Spleen (tissue), 11 donors: ENCODE measurements around the gene PCED1A. TPM values are rescaled to one million over a fixed set of nuclear protein-coding genes. Genes with fewer than 3 reads are reported as not detected.

Source experiments
- DNase-seq: peaks from one replicate; pipeline ENCODE4 v3.0.0-alpha.2; 2020
- H3K27ac ChIP-seq, 8 donors: fragments of 200-600 bp; sonication (generic) in 7 of 8; 1 replicate in 4 of 8; 2 replicates in 4 of 8; pipeline versions ENCODE4 v1.5.0 to v1.8.0; 2016 to 2021; ENCODE audit warnings: inconsistent platforms in 4 of 8, mild to moderate bottlenecking in 4 of 8, moderate library complexity in 1 of 8
- H3K27me3 ChIP-seq, 7 donors: fragments of 200-600 bp; sonication (generic) in 6 of 7; replicated peaks in 1 of 7; 1 replicate in 4 of 7; 2 replicates in 3 of 7; pipeline versions ENCODE4 v1.5.0 to v1.8.0; 2016 to 2021; ENCODE audit warnings: inconsistent platforms in 3 of 7, mild to moderate bottlenecking in 1 of 7
- H3K36me3 ChIP-seq, 6 donors: fragments of 200-600 bp; sonication (generic) in 5 of 6; 1 replicate in 4 of 6; 2 replicates in 2 of 6; pipeline versions ENCODE4 v1.5.0 to v1.8.0; 2016 to 2021; ENCODE audit warnings: inconsistent platforms in 2 of 6
- H3K4me1 ChIP-seq, 6 donors: fragments of 200-600 bp; sonication (generic) in 5 of 6; 1 replicate in 3 of 6; 2 replicates in 3 of 6; pipeline versions ENCODE4 v1.5.0 to v1.8.0; 2016 to 2021; ENCODE audit warnings: inconsistent platforms in 3 of 6
- H3K4me3 ChIP-seq, 8 donors: fragments of 200-600 bp; sonication (generic) in 7 of 8; 1 replicate in 4 of 8; 2 replicates in 4 of 8; pipeline versions ENCODE4 v1.5.0 to v1.8.0; 2016 to 2021; ENCODE audit warnings: inconsistent platforms in 4 of 8, mild to moderate bottlenecking in 4 of 8, moderate library complexity in 2 of 8
- H3K9me3 ChIP-seq, 8 donors: fragments of 200-600 bp; sonication (generic) in 7 of 8; 1 replicate in 4 of 8; 2 replicates in 4 of 8; pipeline versions ENCODE4 v1.5.0 to v1.8.0; 2016 to 2021; ENCODE audit warnings: inconsistent platforms in 4 of 8
- POLR2A ChIP-seq, 3 donors: fragments of 450-650 bp; IDR thresholded peaks; one replicate each; pipeline ENCODE4 v1.5.1; 2017; ENCODE audit warnings: antibody characterized with exemption in 3 of 3, mild to moderate bottlenecking in 1 of 3
- POLR2AphosphoS5 ChIP-seq, 3 donors: sonication (generic); formaldehyde crosslinking; IDR thresholded peaks; one replicate each; pipeline ENCODE4 v1.5.1; 2017; ENCODE audit warnings: antibody characterized with exemption in 3 of 3
- WGBS, 5 donors: extraction: QIAGEN DNeasy Blood & Tissue Kit in 3 of 5; methylation state at CpG; one replicate each; pipeline versions ENCODE4 v1.1.5 to v1.1.7; 2013 to 2018; 5-methylcytosine and 5-hydroxymethylcytosine counted together
- intact Hi-C: fragments of 100-400 bp; cut with DNase I; formaldehyde crosslinking; loops from one replicate; pipeline ENCODE4 v1.15.0; 2023; ENCODE audit warnings: low total_unique reads
- polyA plus RNA-seq, 3 donors: library from polyadenylated mRNA; stranded (reverse); fragments of 200-250 nt; gene quantifications; one replicate each; pipeline ENCODE4 v1.2.1, GENCODE V29; 2013
- total RNA-seq, 7 donors: library from RNA; depleted of rRNA in 3 of 7; stranded (reverse); fragments of >200 nt in 3 of 7; fragmentation: NEBNext Ultra II Directional in 4 of 7; extraction: Animal tissue kit (Norgen Biotek cat#: 25700) in 4 of 7; gene quantifications; one replicate each; pipeline versions ENCODE4 v1.1.0 to v1.2.1, GENCODE V29; 2016 to 2021
- TF ChIP-seq, protein P1 (sequence below), 11 experiments: fragments of 200-600 bp in 7 of 11; fragments of 450-650 bp in 4 of 11; sonication (generic) in 4 of 11; IDR thresholded peaks in 8 of 11; conservative IDR thresholded peaks in 3 of 11; 1 replicate in 7 of 11; 2 replicates in 4 of 11; pipeline versions ENCODE4 v1.4.0 to v1.8.0; 2016 to 2021; ENCODE audit warnings: antibody characterized with exemption in 11 of 11, inconsistent platforms in 4 of 11, mild to moderate bottlenecking in 1 of 11
- donor health status: healthy with polysubstance abuse.
- donor health status: DM: no; HTN: no; CAD: no; lungs with moderate emphysema.
- donor health status: DM: no; HTN: no; CAD: no.
- donor health status: Bipolar disorder and iron deficiency.
- donor health status: healthy.
- donor health status: DM: no; HTN: no; CAD: no.
- donor health status: DM: yes; HTN: yes; CAD: no.

PCED1A gene
- total and polyA plus RNA-seq, 10 donors: 38.2 to 165 (median 56.9) TPM

GRCh38 chr20:2794866-2795447 lies 45.5 kb downstream of the PCED1A start:
- H3K27me3 ChIP-seq: peaks cover 0 to 77% (median 17%) of the 10 kb centered on the region in 7 donors
- WGBS, 5 donors: 77 to 86% (median 83%) methylated on average over 10 to 11 of the region's 11 CpGs

GRCh38 chr20:2794202-2794748 lies 46.2 kb downstream of the PCED1A start:
- Histone ChIP-seq H3K4me1 (peaks cover 0 to 6% (median 2%) of the 10 kb centered on the region in 6 donors), H3K36me3 (no peaks in the 10 kb centered on the region), H3K9me3 (no peaks in the 10 kb centered on the region), H3K27me3 (peaks cover 0 to 77% (median 10%) of the 10 kb centered on the region in 7 donors), H3K4me3 (no peak overlapping the region), H3K27ac (no peak overlapping the region)
- 91 to 93% (median 91%) methylated on average over 23 of the region's 23 CpGs for WGBS, 5 donors
- TF ChIP-seq POLR2AphosphoS5 (IDR thresholded peaks at IDR 0.05) (no peak), POLR2A (IDR thresholded peaks at IDR 0.05) (no peak)
- TF ChIP-seq, protein P1, sequence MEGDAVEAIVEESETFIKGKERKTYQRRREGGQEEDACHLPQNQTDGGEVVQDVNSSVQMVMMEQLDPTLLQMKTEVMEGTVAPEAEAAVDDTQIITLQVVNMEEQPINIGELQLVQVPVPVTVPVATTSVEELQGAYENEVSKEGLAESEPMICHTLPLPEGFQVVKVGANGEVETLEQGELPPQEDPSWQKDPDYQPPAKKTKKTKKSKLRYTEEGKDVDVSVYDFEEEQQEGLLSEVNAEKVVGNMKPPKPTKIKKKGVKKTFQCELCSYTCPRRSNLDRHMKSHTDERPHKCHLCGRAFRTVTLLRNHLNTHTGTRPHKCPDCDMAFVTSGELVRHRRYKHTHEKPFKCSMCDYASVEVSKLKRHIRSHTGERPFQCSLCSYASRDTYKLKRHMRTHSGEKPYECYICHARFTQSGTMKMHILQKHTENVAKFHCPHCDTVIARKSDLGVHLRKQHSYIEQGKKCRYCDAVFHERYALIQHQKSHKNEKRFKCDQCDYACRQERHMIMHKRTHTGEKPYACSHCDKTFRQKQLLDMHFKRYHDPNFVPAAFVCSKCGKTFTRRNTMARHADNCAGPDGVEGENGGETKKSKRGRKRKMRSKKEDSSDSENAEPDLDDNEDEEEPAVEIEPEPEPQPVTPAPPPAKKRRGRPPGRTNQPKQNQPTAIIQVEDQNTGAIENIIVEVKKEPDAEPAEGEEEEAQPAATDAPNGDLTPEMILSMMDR (IDR thresholded peaks at IDR 0.05 in 8 of 11, conservative IDR thresholded peaks at IDR 0.05 in 3 of 11): no peak
- intact Hi-C loops: no loop called here
- DNase-seq: no peak

More at GRCh38 chr20:2794866-2795447, 45.5 kb downstream of the PCED1A start:
- intact Hi-C loops: no loop called here
- Histone ChIP-seq H3K4me1 (peaks cover 2 to 12% (median 9%) of the 10 kb centered on the region in 6 donors), H3K36me3 (no peaks in the 10 kb centered on the region), H3K4me3 (no peak overlapping the region), H3K9me3 (no peaks in the 10 kb centered on the region), H3K27ac (no peak overlapping the region)
- no peak for DNase-seq
- TF ChIP-seq POLR2AphosphoS5 (IDR thresholded peaks at IDR 0.05) (no peak), POLR2A (IDR thresholded peaks at IDR 0.05) (no peak)
- TF ChIP-seq, protein P1 (IDR thresholded peaks at IDR 0.05 in 8 of 11, conservative IDR thresholded peaks at IDR 0.05 in 3 of 11): no peak

GRCh38 chr20:2793471-2793870 lies 47.0 kb downstream of the PCED1A start:
- no peak for DNase-seq
- intact Hi-C loops: no loop called here
- Histone ChIP-seq H3K4me1 (no peaks in the 10 kb centered on the region), H3K9me3 (no peaks in the 10 kb centered on the region), H3K27me3 (peaks cover 0 to 71% (median 2%) of the 10 kb centered on the region in 7 donors), H3K36me3 (no peaks in the 10 kb centered on the region), H3K4me3 (no peak overlapping the region), H3K27ac (no peak overlapping the region)
- TF ChIP-seq POLR2A (IDR thresholded peaks at IDR 0.05): no peak
- TF ChIP-seq, protein P1 (IDR thresholded peaks at IDR 0.05 in 8 of 11, conservative IDR thresholded peaks at IDR 0.05 in 3 of 11): no peak
- TF ChIP-seq POLR2AphosphoS5 (IDR thresholded peaks at IDR 0.05): no peak
- 87 to 95% (median 88%) methylated on average over 6 of the region's 6 CpGs for WGBS, 5 donors

Other genes starting within 250 kb of the PCED1A start
- 100 to 1,000 TPM in 6 of 7 donors, 10 to 100 TPM in 1; 82.1 to 183 (median 127) TPM for gene NOP56, start 188.0 kb downstream of the PCED1A start, total RNA-seq
- gene NOP56, start 188.0 kb downstream of the PCED1A start, polyA plus RNA-seq: 100 to 1,000 TPM; 151 to 208 (median 182) TPM
- gene IDH3B, start 176.4 kb downstream of the PCED1A start, total RNA-seq: 100 to 1,000 TPM in 3 of 7 donors, 10 to 100 TPM in 4; 72.7 to 105 (median 85.0) TPM
- 10 to 100 TPM; 59.4 to 87.8 (median 78.1) TPM for gene IDH3B, start 176.4 kb downstream of the PCED1A start, polyA plus RNA-seq
- gene EBF4, start 147.9 kb downstream of the PCED1A start, total RNA-seq: 10 to 100 TPM in 2 of 7 donors, 1 to 10 TPM in 5; 3.9 to 19.2 (median 6.9) TPM
- gene EBF4, start 147.9 kb downstream of the PCED1A start, polyA plus RNA-seq: 1 to 10 TPM; 2.5 to 4.8 (median 4.8) TPM
- 1 to 10 TPM in 2 of 7 donors, under 1 TPM in 5; 0.23 to 1.9 (median 0.44) TPM for gene CPXM1, start 40.0 kb downstream of the PCED1A start, total RNA-seq
- gene CPXM1, start 40.0 kb downstream of the PCED1A start, polyA plus RNA-seq: 1 to 10 TPM in 1 of 3 donors, under 1 TPM in 2; 0.41 to 2.9 (median 0.64) TPM
- not detected for gene C20orf141, start 25.7 kb downstream of the PCED1A start, total RNA-seq
- gene C20orf141, start 25.7 kb downstream of the PCED1A start, polyA plus RNA-seq: not detected
- not detected for gene TMEM239, start 24.3 kb downstream of the PCED1A start, total RNA-seq
- gene TMEM239, start 24.3 kb downstream of the PCED1A start, polyA plus RNA-seq: not detected
- 10 to 100 TPM; 32.0 to 51.3 (median 41.4) TPM for gene VPS16, start 90 bp upstream of the PCED1A start, total RNA-seq
- gene VPS16, start 90 bp upstream of the PCED1A start, polyA plus RNA-seq: 100 to 1,000 TPM in 1 of 3 donors, 10 to 100 TPM in 2; 44.5 to 104 (median 66.4) TPM
- gene PTPRA, start 32.8 kb upstream of the PCED1A start, total RNA-seq: 10 to 100 TPM; 47.6 to 65.5 (median 57.0) TPM
- 10 to 100 TPM; 15.3 to 17.3 (median 15.7) TPM for gene PTPRA, start 32.8 kb upstream of the PCED1A start, polyA plus RNA-seq
- 1 to 10 TPM in 2 of 7 donors, under 1 TPM in 2, not detected in 3; 0.70 to 1.7 (median 1.0) TPM for gene GNRH2, start 203.0 kb upstream of the PCED1A start, total RNA-seq
- not detected for gene GNRH2, start 203.0 kb upstream of the PCED1A start, polyA plus RNA-seq
- 10 to 100 TPM; 22.5 to 40.1 (median 25.3) TPM for gene MRPS26, start 205.4 kb upstream of the PCED1A start, total RNA-seq
- gene MRPS26, start 205.4 kb upstream of the PCED1A start, polyA plus RNA-seq: 10 to 100 TPM; 44.3 to 64.6 (median 60.6) TPM
- gene OXT, start 231.0 kb upstream of the PCED1A start, total RNA-seq: not detected
- under 1 TPM in 2 of 3 donors, not detected in 1; 0.68 to 1.00 TPM for gene OXT, start 231.0 kb upstream of the PCED1A start, polyA plus RNA-seq
- gene AVP, start 244.1 kb upstream of the PCED1A start, total RNA-seq: 1 to 10 TPM in 1 of 7 donors, not detected in 6; 2.2 TPM
- gene AVP, start 244.1 kb upstream of the PCED1A start, polyA plus RNA-seq: not detected